ENCODE data around the gene STRIP1. TPM values are rescaled to one million over a fixed set of nuclear protein-coding genes. Genes with fewer than 3 reads are reported as not detected.

STRIP1 gene
- total RNA-seq = 44.1 and 45.0 TPM in 2 replicates

GRCh38 chr1:110034451-110035235 is at the start of gene STRIP1:
STRIP1 (plus strand) TSS chr1:110034624; CDS start chr1:110034638, 14 bp downstream.
- intact Hi-C loops (cut with micrococcal nuclease) = loop anchor here (1.0 to 10.0 kb wide), 17 partner anchors 50 to 944 kb away; partner anchors contain the start of genes AHCYL1, ATXN7L2, ELAPOR1 and GNAI3

GRCh38 chr1:109985247-109986053 is 49.0 kb upstream of the STRIP1 start:
- intact Hi-C loops (cut with micrococcal nuclease) = loop anchor here (1.0 to 2.0 kb wide), 3 partner anchors 44 to 365 kb away; no protein-coding TSS in a partner anchor

- intact Hi-C loops (cut with micrococcal nuclease) = no loop called here
Observed at GRCh38 chr1:109986054-109986444, 48.4 kb upstream of the STRIP1 start.

GRCh38 chr1:109988349-109988914 is 46.0 kb upstream of the STRIP1 start:
- intact Hi-C loops (cut with micrococcal nuclease) = no loop called here

- intact Hi-C loops (cut with micrococcal nuclease) = no loop called here
Observed at GRCh38 chr1:109989506-109990301, 44.7 kb upstream of the STRIP1 start.

- intact Hi-C loops (cut with micrococcal nuclease) = no loop called here
Observed at GRCh38 chr1:109990302-109990653, 44.1 kb upstream of the STRIP1 start.

GRCh38 chr1:109991400-109991925 is 43.0 kb upstream of the STRIP1 start:
- intact Hi-C loops (cut with micrococcal nuclease) = no loop called here

GRCh38 chr1:109993885-109994284 is 40.5 kb upstream of the STRIP1 start:
- intact Hi-C loops (cut with micrococcal nuclease) = no loop called here

- intact Hi-C loops (cut with micrococcal nuclease) = no loop called here
Observed at GRCh38 chr1:109994654-109995053, 39.8 kb upstream of the STRIP1 start.

- intact Hi-C loops (cut with micrococcal nuclease) = no loop called here
Observed at GRCh38 chr1:109995536-109995935, 38.9 kb upstream of the STRIP1 start.

- intact Hi-C loops (cut with micrococcal nuclease) = no loop called here
Observed at GRCh38 chr1:109996476-109996875, 37.9 kb upstream of the STRIP1 start.

- intact Hi-C loops (cut with micrococcal nuclease) = no loop called here
Observed at GRCh38 chr1:109997204-109997866, 37.1 kb upstream of the STRIP1 start.

GRCh38 chr1:109997867-109998229 is 36.6 kb upstream of the STRIP1 start:
- intact Hi-C loops (cut with micrococcal nuclease) = no loop called here

- intact Hi-C loops (cut with micrococcal nuclease) = no loop called here
Observed at GRCh38 chr1:110002695-110003094, 31.7 kb upstream of the STRIP1 start.

GRCh38 chr1:110003747-110004428 is 30.5 kb upstream of the STRIP1 start:
- intact Hi-C loops (cut with micrococcal nuclease) = no loop called here

GRCh38 chr1:110004583-110004982 is 29.8 kb upstream of the STRIP1 start:
- intact Hi-C loops (cut with micrococcal nuclease) = no loop called here

GRCh38 chr1:110005971-110006370 is 28.5 kb upstream of the STRIP1 start:
- intact Hi-C loops (cut with micrococcal nuclease) = no loop called here

GRCh38 chr1:110006516-110006915 is 27.9 kb upstream of the STRIP1 start:
- intact Hi-C loops (cut with micrococcal nuclease) = no loop called here

GRCh38 chr1:110007046-110007830 is 27.2 kb upstream of the STRIP1 start:
- intact Hi-C loops (cut with micrococcal nuclease) = no loop called here

All from T-helper 1 cell treated with Interleukin-12 subunit alpha and Interleukin-12 subunit beta and Interleukin-4 antibody, amounts not matched to agents 30 ng/mL and 1 ng/mL, for 36 hours (primary cell).